ENCODE data around the gene HSPA8.

DNA sequence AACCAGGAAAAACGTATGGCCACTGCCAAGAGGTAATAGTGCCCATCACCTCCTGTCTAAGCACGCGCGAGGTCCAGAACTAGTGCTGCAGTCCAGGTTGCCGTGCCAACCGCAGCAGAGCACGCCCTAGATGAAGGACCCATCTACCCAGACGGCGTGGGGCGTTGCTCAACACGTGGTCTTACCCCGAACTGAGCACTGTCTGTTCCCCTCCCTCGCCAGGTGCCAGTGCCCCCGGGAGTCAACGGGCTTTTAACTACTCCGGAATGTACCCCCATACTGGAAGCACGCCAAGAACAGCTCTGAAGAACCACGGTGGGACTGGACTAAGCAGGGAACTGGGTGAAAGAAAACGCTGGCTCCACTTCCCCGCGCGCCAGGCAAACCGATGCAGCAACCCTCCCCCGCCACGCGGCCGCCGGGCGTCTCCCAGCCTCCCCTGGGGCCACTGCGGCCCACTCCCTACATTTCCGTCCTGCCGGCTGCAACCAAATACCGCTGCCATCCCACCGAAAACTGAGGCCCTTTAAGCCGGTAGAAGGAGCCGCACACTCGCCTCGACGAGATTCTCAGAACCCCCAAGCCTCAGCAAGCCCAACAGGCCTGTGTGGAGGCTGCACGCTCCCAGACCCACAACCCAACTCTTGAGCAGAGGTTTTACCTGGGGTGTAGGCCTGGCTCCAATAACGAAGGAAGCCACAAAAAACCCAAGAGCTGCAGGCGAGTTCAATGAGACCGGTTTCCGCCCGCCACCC is at the start of gene HSPA8:
- TF ChIP-seq, protein P1, sequence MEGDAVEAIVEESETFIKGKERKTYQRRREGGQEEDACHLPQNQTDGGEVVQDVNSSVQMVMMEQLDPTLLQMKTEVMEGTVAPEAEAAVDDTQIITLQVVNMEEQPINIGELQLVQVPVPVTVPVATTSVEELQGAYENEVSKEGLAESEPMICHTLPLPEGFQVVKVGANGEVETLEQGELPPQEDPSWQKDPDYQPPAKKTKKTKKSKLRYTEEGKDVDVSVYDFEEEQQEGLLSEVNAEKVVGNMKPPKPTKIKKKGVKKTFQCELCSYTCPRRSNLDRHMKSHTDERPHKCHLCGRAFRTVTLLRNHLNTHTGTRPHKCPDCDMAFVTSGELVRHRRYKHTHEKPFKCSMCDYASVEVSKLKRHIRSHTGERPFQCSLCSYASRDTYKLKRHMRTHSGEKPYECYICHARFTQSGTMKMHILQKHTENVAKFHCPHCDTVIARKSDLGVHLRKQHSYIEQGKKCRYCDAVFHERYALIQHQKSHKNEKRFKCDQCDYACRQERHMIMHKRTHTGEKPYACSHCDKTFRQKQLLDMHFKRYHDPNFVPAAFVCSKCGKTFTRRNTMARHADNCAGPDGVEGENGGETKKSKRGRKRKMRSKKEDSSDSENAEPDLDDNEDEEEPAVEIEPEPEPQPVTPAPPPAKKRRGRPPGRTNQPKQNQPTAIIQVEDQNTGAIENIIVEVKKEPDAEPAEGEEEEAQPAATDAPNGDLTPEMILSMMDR (conservative IDR thresholded peaks at IDR 0.05; ENCODE audit: low read length) = no peak
- no peak for TF ChIP-seq EZH2phosphoT487 (IDR thresholded peaks at IDR 0.05; ENCODE audit: borderline replicate concordance, low read depth, low read length)

Data from OCI-LY7 (cell line).